WTC11 (cell line): ENCODE data around the gene GRM1. TPM values are rescaled to one million over a fixed set of nuclear protein-coding genes. Genes with fewer than 3 reads are reported as not detected.

ENCODE experiments used
- ARID4B ChIP-seq: sonication (generic); formaldehyde crosslinking; IDR thresholded peaks from 2 replicates; pipeline ENCODE4 v1.8.0; 2023; ENCODE audit warnings: missing genetic modification reagents, mild to moderate bottlenecking, borderline replicate concordance
- ATF3 ChIP-seq: sonication (generic); formaldehyde crosslinking; conservative IDR thresholded peaks from 2 replicates; pipeline ENCODE4 v1.8.1; 2022; ENCODE audit warnings: mild to moderate bottlenecking, missing genetic modification reagents
- CREM ChIP-seq: sonication (generic); formaldehyde crosslinking; IDR thresholded peaks from 2 replicates; pipeline ENCODE4 v1.8.1; 2022; ENCODE audit warnings: mild to moderate bottlenecking, missing genetic modification reagents, moderate library complexity
- ETV6 ChIP-seq: sonication (generic); formaldehyde crosslinking; IDR thresholded peaks from 2 replicates; pipeline ENCODE4 v1.8.1; 2022; ENCODE audit warnings: mild to moderate bottlenecking, missing genetic modification reagents
- GRHL2 ChIP-seq: fragments of 250-450 bp; sonication (Bioruptor Pico); IDR thresholded peaks from 2 replicates; pipeline ENCODE4 v1.8.0; 2022; ENCODE audit warnings: mild to moderate bottlenecking, moderate library complexity; ENCODE audit not compliant: insufficient replicate concordance, severe bottlenecking
- GTF2I ChIP-seq: fragments of 250-450 bp; sonication (Bioruptor Pico); conservative IDR thresholded peaks from 2 replicates; pipeline ENCODE4 v1.4.0; 2021; ENCODE audit warnings: mild to moderate bottlenecking
- HMGA2 ChIP-seq: fragments of 250-450 bp; sonication (Bioruptor Pico); IDR thresholded peaks from 2 replicates; pipeline ENCODE4 v1.4.0; 2021; ENCODE audit warnings: mild to moderate bottlenecking, moderate library complexity
- HMGXB4 ChIP-seq: sonication (generic); formaldehyde crosslinking; IDR thresholded peaks from 2 replicates; pipeline ENCODE4 v1.8.1; 2023; ENCODE audit warnings: mild to moderate bottlenecking, moderate library complexity, missing genetic modification reagents
- IRF1 ChIP-seq: sonication (generic); formaldehyde crosslinking; IDR thresholded peaks from 2 replicates; pipeline ENCODE4 v1.8.0; 2023; ENCODE audit warnings: missing genetic modification reagents
- KAT7 ChIP-seq: sonication (generic); formaldehyde crosslinking; IDR thresholded peaks from 2 replicates; pipeline ENCODE4 v1.8.1; 2023; ENCODE audit warnings: missing genetic modification reagents, mild to moderate bottlenecking, borderline replicate concordance
- MXD4 ChIP-seq: fragments of 250-450 bp; sonication (Bioruptor Pico); IDR thresholded peaks from 2 replicates; pipeline ENCODE4 v1.8.0; 2021; ENCODE audit warnings: mild to moderate bottlenecking, moderate library complexity, borderline replicate concordance
- NFATC4 ChIP-seq: fragments of 250-450 bp; sonication (Bioruptor Pico); IDR thresholded peaks from 2 replicates; pipeline ENCODE4 v1.9.0; 2021; ENCODE audit warnings: mild to moderate bottlenecking
- NFYB ChIP-seq: sonication (generic); formaldehyde crosslinking; conservative IDR thresholded peaks from 2 replicates; pipeline ENCODE4 v1.8.0; 2022; ENCODE audit warnings: low read depth, missing genetic modification reagents
- NR2C2 ChIP-seq: sonication (generic); formaldehyde crosslinking; IDR thresholded peaks from 2 replicates; pipeline ENCODE4 v1.8.0; 2022; ENCODE audit warnings: mild to moderate bottlenecking, missing genetic modification reagents
- PREB ChIP-seq: sonication (generic); formaldehyde crosslinking; IDR thresholded peaks from 2 replicates; pipeline ENCODE4 v1.8.1; 2022; ENCODE audit warnings: mild to moderate bottlenecking, missing genetic modification reagents, moderate library complexity, borderline replicate concordance
- SMAD3 ChIP-seq: sonication (generic); formaldehyde crosslinking; IDR thresholded peaks from 2 replicates; pipeline ENCODE4 v1.8.0; 2022; ENCODE audit warnings: missing genetic modification reagents, mild to moderate bottlenecking, borderline replicate concordance
- SMAD4 ChIP-seq: sonication (generic); formaldehyde crosslinking; IDR thresholded peaks from 2 replicates; pipeline ENCODE4 v1.8.0; 2022; ENCODE audit warnings: mild to moderate bottlenecking, missing genetic modification reagents
- TP53 ChIP-seq: sonication (generic); formaldehyde crosslinking; IDR thresholded peaks from 2 replicates; pipeline ENCODE4 v1.8.1; 2023; ENCODE audit warnings: mild to moderate bottlenecking, missing genetic modification reagents
- USF1 ChIP-seq: sonication (generic); formaldehyde crosslinking; IDR thresholded peaks from 2 replicates; pipeline ENCODE4 v1.8.0; 2022; ENCODE audit warnings: mild to moderate bottlenecking, missing genetic modification reagents
- USF2 ChIP-seq: sonication (generic); formaldehyde crosslinking; IDR thresholded peaks from 2 replicates; pipeline ENCODE4 v1.8.1; 2023; ENCODE audit warnings: mild to moderate bottlenecking, missing genetic modification reagents, moderate library complexity
- ZBTB21 ChIP-seq: sonication (generic); formaldehyde crosslinking; IDR thresholded peaks from 2 replicates; pipeline ENCODE4 v1.8.1; 2023; ENCODE audit warnings: mild to moderate bottlenecking, missing genetic modification reagents, borderline replicate concordance
- ZNF219 ChIP-seq: sonication (generic); formaldehyde crosslinking; IDR thresholded peaks from 2 replicates; pipeline ENCODE4 v1.8.0; 2023; ENCODE audit warnings: missing genetic modification reagents, mild to moderate bottlenecking, borderline replicate concordance
- ZNF281 ChIP-seq: sonication (generic); formaldehyde crosslinking; IDR thresholded peaks from 2 replicates; pipeline ENCODE4 v1.8.0; 2023; ENCODE audit warnings: mild to moderate bottlenecking, missing genetic modification reagents
- ZNF317 ChIP-seq: sonication (generic); formaldehyde crosslinking; IDR thresholded peaks from 2 replicates; pipeline ENCODE4 v1.8.1; 2023; ENCODE audit warnings: low read depth, mild to moderate bottlenecking, moderate library complexity, missing genetic modification reagents, borderline replicate concordance
- ZNF396 ChIP-seq: fragments of 250-450 bp; sonication (Bioruptor Pico); IDR thresholded peaks from 2 replicates; pipeline ENCODE4 v1.8.0; 2021; ENCODE audit warnings: mild to moderate bottlenecking, moderate library complexity, borderline replicate concordance
- ZNF423 ChIP-seq: fragments of 250-450 bp; sonication (Bioruptor Pico); IDR thresholded peaks from 2 replicates; pipeline ENCODE4 v2.1.2; 2022; ENCODE audit warnings: mild to moderate bottlenecking, moderate library complexity
- total RNA-seq: library from RNA; stranded (reverse); gene quantifications from 3 replicates; pipeline ENCODE4 v1.2.3, GENCODE V29; 2021

GRM1 gene
- total RNA-seq, 1 experiment from 2014 or later: 0.46 TPM

- TF ChIP-seq ARID4B (CRISPR knock-in tag) (no peak), GRHL2 (CRISPR knock-in tag) (no peak), KAT7 (CRISPR knock-in tag) (no peak), HMGA2 (CRISPR knock-in tag) (no peak), HMGXB4 (CRISPR knock-in tag) (0 out of 2 replicates have a peak, but pooled peaks have one; percentile 50), MXD4 (CRISPR knock-in tag) (no peak), IRF1 (no peak), GTF2I (no peak), PREB (CRISPR knock-in tag) (no peak), ZNF281 (CRISPR knock-in tag) (peak; percentile 52; the same call in 1 of the 2 replicates), USF1 (peak; percentile 60), ZBTB21 (CRISPR knock-in tag) (no peak), ETV6 (CRISPR knock-in tag) (no peak), NFATC4 (CRISPR knock-in tag) (no peak), USF2 (peak; percentile 8; the same call in 1 of the 2 replicates), ZNF396 (CRISPR knock-in tag) (no peak), NR2C2 (no peak), ZNF317 (no peak), CREM (no peak), ZNF423 (CRISPR knock-in tag) (no peak), ATF3 (no peak), ZNF219 (no peak), TP53 (peak; percentile 53; the same call in 1 of the 2 replicates), SMAD4 (CRISPR knock-in tag) (no peak), NFYB (CRISPR knock-in tag) (no peak), SMAD3 (CRISPR knock-in tag) (0 out of 2 replicates have a peak, but pooled peaks have one; percentile 23)
These were observed 405.2 kb downstream of the GRM1 start (continued) for GRCh38 chr6:146433881-146434731.
